Measurements from ENCODE around the gene ABCB8.

ABCB8 gene

DNA sequence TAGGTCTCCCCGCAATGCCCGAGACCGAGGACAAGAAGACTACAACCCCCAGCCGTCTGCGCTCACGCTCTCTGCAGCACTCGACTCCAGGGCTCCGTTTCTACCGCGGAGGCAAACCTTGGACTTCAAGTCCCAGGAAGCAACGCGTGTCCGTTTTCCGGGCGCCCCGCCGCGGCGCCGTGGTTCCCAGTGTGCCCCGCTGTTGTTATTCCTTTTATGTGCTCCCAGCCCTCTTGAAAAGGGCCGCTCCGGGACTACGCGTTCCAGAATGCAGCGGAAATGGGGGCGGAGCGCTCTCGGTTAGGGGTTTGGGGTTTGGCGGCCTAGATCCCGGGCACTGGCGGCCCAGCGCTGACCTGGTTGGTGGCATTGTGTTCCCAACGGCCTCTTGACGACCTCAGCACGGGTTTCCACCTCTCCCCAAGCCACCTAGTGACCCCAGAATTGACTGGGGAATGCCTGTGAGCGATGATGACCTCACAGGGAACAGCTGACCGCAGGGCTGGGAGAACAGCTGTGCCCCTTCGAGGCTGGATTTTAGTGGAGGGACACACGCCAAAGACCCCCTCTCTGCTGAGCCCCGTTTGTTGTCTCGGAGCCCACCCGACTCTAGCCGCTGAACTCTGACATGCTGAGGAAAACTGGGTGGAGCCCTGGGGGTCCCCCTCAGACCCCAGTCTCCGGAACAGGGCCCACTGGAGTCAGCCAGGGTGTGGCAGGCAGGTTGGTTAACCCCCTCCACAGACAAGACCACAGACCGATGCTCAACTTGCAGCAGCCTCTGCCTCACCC lies 29.9 kb downstream of the ABCB8 start:
- peak; percentile 99 for DNase-seq (ENCODE audit: low spot score)

DNA sequence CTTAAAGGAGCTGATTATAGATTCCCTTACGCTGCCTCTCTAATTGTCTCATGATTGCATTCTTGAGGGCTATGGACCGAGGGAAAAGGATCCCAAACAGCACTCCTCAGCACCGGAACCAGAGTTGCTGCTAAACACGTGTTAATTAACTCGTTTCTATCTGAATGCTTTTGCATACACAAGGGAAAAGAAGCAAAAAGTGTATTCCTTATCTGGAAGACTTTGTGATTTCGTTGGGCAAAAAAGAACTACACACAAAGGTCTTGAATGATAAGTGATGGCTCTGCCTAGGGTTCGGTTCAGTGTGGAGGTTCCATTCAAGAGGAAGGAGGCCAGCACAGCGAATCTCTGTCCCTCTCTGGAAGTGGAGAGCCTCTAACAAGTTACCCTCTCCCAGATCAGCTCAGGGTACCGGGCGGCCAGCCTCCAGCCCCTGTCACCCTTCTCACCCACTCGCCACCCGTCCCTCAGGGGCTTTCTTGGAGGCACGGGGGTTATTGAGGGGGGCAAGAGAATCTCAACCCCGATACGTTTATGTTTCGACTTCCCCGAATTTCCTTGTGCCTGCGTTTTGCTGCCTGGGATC lies 30.6 kb downstream of the ABCB8 start:
- DNase-seq (ENCODE audit: low spot score), result no peak

DNA sequence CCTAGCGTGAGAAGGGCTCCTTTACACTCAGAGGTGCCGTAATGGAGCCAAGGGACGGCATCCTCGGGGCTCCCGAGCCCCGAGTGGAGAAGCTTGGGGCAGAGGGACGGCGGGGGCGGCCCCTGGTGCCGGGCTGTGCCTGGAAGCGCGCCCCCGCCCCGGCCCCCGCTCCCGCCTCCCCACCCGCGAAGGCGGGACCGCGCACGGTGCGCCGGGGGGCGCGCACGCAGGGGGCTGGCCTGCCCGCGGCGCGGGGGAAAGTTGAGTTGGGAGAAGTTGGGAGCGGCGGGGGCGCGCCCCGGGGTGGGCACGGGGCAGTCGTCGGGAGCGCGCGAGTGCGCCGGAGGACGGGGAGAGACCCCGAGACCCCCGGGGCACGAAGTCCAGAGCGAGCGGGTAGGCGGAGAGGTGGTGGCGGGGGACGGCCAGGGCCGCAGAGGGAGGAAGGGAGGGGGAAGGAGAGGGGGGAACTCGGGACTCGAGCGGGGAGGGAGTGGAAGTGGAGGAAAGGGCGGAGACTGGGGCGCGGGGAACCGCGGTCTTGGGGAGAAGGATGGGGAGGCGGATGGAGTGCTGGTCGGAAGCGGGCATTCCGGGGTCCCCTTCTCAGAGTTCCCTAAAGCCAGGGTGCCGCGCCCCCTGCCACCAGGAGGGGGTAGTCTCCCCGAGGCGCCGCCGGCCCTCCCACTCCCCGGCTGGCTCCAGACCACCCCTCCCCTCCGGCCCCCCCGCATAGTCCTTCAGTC lies 31.3 kb downstream of the ABCB8 start, which contains the start of gene SLC4A2:
Gene SLC4A2 (plus strand): TSS at position 223 of the 746 bp plus-strand sequence. CDS start 2,399 bp downstream, outside the sequence.
- peak; percentile 95 for DNase-seq (ENCODE audit: low spot score)

DNA sequence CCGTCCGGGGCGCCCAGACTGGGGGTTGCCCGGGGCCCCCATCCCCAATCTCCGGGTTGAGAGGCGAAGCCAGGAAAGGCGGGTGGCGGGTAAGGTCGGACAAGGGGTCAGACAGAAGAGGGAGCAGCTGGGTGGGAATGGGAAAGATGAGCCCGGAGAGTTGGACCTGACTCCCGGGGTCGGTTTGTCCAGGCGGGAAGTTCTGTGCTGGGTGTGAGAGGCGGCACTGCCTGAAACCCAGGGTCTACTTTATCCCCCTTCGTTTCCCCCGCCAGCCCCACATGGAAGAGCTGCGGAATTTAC lies 31.8 kb downstream of the ABCB8 start:
- no peak for DNase-seq (ENCODE audit: low spot score)

DNA sequence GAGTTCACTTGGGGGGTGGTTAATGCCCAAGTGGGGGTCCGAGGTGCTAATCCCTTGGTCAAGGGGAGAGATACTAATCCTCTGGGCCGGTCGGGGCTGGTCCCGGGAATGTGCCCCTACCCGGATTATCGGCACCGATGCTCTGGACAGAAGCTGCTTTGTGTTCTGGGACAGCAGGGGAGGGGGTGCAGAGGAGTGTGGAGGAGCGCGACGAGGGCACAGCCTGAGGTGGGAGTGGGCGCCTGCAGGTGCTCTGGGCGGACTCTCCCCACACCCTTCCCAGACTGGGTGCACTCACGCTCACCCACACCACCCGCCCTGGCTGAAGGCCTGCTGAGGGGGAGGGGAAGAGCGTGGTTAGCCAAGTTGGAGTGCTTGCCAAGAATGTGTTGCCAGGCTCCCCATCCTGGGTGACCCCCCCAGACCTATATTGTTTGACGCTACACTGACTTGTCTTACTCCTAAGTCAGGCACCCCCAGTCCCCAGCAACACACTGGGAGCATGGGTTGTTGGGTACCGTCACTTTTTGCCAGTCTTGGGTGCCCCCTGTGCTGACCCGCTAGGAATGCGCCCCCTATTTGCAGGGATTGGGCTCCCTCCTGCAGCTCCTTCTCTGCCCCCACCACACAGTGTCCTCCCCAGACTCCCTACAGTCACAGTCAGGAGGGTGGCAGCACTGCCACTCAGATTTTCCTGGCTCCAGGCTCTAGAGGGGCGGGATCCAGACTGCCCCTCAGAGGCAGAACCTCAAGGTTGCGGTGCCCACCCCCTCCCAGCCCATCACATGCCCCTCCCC lies 32.4 kb downstream of the ABCB8 start:
- no peak for DNase-seq (ENCODE audit: low spot score)

DNA sequence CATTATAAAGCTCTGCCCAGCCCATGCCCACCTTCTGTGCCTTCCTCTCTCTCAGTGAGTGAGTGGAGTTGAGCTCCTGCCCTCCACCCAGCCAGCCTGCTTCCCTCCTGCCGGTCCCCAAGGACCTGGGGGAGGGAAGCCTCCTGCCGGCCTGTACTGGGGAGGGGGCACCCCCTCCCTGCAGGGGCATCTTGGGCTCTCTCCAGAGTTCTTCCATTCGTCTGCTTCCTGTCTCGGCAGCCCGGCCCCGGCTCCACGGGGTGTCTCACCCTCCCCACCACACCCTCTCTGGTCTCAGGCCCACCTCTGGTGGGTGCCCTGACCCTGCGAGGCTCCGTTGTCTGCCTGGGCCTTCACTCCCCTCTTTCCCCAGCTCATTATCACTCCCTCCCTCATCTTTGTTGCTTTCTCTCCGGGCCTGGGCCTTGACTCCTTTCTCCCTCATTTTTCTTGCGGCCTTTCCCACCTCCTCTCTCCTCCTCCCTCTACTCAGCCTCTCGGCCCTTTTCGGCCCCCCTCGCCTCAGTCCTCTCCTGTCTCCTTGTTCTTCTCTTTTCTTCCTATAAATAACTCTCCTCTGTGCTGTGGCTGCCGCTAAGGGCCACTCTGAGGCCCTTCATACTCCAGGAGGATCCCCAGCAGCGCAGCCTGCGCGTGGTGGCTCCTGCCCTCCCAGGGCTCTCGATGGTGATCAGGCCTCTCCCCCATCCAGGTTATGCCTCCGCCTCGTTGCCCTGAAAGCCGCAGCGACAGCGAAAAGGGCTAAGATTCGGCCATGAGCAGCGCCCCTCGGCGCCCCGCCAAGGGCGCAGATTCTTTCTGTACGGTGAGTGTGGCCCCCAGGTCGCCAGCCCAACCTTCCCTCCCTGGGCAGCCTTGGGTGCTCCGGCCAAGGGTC lies 33.2 kb downstream of the ABCB8 start:
- DNase-seq (ENCODE audit: low spot score), result no peak

DNA sequence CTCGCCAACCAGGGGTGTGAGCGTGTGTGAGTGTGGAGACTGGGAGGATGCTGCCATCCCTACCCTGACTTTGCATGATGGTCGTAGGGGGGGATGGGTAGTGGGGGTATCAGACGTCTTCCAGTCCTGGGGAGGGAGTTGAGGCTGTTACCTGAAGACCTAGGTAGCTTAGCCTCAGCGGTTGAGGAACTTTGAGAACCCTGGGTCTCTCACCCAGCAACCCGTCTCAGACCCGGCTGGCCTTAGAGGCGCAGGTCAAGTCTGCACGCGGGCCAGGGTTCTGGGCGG lies 33.8 kb downstream of the ABCB8 start:
- no peak for DNase-seq (ENCODE audit: low spot score)

DNA sequence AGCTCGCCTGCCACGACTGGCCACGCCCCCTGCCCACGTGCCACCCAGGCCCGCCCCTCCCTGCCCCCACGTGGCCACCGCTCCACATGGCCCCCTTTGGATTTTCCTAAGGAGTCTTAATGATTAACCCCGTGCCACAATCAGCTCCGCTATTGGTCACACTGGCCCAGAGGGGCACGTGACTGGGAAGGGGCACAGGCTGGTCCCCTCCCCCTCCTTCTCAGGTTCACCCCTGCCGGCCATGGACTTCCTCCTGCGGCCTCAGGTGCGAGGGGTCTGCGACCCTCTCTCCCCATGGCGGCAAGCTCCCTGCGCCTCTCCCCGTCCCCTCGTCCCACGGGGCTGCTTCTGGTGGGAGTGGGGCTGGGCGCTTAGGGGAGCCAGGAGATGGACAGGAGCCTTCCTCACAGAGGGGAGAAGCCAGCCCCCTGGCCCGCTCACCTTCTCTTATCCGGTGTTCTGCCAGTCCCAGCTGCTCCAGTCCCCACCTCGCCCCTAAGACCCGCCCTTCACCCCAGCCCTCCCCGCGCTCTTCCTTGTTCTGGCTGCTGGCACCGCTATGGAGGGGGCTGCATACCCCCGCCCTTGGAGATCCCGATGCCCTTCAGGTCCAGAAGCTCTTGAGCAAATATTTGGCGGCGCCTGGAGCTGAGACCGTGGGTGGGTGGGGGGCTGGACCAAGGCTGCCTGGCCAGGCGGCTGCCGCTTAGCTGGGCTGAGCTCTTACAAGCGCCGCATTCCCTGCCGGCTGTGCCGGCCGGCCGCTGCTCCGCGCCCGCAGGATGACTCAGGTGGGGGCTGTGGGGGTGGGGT lies 34.4 kb downstream of the ABCB8 start:
- no peak for DNase-seq (ENCODE audit: low spot score)

DNA sequence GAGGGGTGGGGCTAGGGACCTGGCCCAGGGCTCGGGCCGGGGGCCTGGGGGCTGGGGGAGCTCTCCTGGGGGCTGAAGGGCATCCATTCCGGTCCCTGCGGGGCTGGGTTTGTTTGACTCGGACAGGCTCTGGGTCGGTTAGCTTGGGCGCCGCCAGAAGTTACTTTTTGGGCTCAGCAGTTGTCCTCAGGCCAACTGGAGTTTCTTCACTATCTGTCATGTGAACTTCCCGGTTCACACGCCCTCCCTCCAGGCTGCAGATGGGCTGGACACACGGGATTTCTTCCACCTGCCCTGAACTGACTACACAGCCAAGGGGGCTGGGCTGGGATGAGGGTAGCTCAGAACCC lies 34.9 kb downstream of the ABCB8 start:
- no peak for DNase-seq (ENCODE audit: low spot score)

DNA sequence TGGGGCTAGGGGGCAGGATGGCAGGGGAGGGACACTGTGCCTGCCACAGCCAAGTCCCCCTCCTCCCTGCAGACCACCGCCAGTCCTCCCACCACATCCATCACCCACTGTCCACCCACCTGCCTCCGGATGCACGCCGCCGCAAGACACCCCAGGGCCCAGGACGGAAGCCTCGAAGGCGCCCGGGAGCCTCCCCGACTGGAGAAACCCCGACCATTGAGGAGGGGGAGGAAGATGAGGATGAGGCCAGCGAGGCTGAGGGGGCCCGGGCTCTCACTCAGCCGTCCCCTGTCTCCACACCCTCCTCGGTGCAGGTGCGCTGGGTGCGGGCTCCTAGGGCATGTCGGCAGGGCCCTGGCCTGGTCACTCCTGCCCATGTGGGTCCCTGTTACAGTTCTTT lies 36.2 kb downstream of the ABCB8 start:
- DNase-seq (ENCODE audit: low spot score), result no peak

DNA sequence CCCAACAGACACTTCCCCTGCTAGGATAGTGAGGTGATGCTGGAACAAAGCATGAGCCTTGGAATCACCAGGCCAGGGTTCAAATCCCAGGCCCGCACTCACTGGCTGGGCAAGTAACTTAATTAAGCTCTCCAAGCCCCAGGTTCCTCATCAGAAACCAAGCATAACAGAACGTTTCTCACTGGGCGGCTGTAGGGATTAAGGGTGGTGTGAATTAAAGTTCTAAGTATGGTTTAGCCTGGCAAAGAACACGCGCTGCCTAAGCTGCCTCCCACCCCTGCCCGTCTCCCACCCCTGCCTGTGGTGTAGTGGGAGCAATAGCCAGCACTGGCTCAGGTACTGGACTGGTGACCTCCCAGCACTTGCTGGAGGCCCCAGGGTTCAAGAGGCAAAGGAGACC lies 36.7 kb downstream of the ABCB8 start:
- DNase-seq (ENCODE audit: low spot score), result no peak

DNA sequence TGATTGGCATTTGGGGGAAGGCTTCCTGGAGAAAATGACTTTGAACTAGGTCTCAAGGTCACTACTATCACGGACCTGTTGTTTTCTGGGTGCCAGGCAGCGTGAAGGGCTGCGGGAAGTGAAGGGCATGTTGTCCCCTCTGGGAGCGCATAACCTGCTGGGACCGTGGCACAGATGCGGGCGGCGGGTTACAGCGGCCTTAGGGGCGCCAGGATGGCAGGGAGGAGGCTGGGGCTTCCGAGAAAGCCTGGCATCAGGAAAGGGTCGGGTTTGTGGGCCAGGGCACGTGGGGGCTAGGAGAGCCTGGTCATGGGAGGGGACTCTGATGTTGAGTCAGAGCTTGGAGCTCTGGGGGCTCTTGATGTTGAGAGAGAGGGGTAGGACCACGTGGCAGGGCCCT lies 37.3 kb downstream of the ABCB8 start:
- no peak for DNase-seq (ENCODE audit: low spot score)

DNA sequence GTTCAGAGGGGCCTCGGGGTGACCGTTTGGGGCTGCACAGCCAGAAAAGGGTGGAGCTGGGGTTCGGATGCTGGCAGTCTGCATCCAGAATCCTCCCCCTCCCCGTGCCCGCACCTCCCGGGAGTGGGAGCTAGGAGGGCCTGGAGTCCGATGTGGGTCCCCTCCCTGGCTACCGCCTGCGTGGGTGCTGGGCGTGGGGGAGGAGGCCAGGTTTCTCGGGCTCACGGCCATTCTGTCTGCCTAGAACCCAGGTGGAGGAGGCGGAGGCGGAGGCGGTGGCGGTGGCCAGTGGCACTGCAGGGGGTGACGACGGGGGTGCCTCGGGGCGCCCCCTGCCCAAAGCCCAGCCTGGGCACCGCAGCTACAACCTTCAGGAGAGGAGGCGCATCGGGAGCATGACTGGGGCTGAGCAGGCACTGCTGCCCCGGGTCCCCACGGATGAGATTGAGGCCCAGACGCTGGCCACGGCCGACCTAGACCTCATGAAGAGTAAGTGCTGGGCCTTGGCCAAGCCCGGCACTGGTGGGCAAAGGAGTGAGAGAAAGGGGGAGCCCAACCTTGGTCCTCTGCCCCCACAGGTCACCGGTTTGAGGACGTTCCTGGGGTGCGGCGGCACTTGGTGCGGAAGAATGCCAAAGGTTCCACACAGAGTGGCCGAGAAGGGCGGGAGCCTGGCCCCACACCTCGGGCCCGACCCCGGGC lies 38.2 kb downstream of the ABCB8 start:
- DNase-seq (ENCODE audit: low spot score), result no peak

DNA sequence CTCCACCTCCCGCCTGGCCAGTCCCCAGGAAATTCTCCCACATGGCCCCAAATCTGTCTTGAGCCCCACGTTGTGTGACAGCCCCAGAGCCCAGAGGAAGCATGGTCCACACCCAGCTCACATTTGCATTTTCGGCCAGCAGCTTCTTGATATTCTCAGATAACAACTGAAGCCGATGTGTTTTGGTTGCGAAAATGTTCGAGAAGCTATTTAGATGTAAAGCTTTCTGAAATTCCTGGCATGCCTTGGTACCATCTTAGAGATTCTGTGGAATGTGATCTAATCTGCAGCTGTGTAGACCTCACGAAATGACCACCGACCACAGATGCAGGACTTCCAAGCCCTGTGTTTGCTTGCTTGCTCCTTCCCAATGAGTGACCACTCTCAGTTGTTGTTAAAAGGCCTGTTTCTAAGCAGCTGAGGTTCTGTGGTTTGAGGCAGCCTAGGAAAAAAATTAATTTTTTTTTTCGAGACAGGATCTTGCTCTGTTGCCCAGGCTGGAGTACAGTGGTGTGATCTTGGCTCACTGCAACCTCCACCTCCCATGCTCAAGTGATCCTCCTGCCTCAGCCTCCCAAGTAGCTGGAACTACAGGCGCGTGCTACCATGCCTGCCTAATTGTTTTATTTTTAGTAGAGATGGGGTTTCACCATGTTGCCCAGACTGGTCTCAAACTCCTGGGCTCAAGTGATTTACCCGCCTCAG lies 40.0 kb downstream of the ABCB8 start:
- DNase-seq (ENCODE audit: low spot score), result no peak

DNA sequence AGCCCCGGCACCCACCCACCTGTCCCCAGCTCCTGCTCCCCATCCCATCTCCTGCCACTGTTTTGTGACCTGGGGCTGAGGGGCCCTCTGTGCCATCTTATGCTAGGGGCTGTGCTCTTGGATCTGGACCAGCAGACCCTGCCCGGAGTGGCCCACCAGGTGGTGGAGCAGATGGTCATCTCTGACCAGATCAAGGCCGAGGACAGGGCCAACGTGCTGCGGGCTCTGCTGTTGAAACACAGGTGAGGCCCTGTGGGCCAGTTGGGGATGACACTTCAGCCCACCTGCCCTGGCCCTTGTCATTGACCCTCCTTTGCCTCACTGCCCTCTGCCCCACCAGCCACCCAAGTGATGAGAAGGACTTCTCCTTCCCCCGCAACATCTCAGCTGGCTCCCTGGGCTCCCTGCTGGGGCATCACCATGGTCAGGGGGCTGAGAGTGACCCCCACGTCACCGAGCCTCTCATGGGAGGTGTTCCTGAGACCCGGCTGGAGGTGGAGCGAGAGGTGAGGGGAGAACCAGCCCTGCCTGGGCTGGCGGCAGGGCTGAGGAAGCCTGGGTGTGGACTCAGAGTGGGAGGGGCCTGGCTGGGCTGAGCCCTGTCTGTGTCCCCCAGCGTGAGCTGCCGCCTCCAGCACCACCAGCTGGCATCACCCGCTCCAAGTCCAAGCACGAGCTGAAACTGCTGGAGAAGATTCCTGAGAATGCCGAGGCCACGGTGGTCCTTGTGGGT lies 41.8 kb downstream of the ABCB8 start:
- DNase-seq (ENCODE audit: low spot score), result no peak

DNA sequence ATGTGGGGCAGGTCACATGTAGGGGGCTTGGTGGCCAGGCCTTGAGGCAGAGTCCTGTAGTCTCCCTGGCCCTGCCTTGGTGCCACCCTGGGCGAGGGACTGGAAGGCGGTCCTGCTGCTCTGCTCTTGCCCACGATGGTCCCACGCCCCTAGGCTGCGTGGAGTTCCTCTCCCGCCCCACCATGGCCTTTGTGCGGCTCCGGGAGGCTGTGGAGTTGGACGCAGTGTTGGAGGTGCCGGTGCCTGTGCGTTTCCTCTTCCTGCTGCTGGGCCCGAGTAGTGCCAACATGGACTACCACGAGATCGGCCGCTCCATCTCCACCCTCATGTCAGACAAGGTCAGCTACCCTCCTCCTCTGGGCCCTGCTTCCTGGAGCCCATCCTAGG lies 42.3 kb downstream of the ABCB8 start:
- no peak for DNase-seq (ENCODE audit: low spot score)

DNA sequence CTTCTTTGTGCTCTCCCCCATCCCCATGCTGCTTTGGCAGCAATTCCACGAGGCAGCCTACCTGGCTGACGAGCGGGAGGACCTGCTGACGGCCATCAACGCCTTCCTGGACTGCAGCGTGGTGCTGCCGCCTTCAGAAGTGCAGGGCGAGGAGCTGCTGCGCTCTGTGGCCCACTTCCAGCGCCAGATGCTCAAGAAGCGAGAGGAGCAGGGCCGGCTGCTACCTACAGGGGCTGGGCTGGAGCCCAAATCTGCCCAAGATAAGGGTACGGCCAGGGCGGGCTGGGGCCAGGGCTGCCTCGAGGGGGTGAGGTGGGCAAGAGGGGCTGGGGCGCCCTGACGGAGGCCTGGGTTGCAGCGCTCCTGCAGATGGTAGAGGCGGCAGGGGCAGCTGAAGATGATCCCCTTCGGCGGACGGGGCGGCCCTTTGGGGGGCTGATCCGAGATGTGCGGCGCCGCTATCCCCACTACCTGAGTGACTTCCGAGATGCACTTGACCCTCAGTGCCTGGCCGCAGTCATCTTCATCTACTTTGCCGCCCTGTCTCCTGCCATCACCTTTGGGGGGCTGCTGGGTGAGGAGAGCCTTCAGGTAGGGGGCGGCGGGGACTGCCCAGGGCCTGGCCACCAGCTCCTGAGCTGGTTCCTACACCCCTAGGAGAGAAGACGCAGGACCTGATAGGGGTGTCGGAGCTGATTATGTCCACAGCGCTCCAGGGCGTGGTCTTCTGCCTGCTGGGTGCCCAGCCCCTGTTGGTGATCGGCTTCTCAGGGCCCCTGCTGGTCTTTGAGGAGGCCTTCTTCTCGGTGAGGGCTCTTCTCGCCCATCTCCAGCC lies 43.0 kb downstream of the ABCB8 start:
- DNase-seq (ENCODE audit: low spot score), result no peak

DNA sequence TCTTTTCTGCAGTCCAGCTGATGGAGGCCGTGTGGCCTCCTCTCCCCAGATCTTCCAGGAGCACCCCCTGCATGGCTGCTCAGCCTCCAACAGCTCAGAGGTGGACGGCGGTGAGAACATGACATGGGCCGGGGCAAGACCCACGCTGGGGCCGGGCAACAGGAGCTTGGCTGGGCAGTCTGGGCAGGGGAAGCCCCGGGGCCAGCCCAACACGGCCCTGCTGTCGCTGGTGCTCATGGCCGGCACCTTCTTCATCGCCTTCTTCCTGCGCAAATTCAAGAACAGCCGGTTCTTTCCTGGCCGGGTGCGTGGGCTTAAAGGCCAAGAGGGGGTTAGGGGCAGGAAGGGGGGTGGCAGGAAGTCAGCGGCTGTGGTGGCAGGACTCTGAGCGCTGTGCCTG lies 45.7 kb downstream of the ABCB8 start:
- no peak for DNase-seq (ENCODE audit: low spot score)

Measured in germinal center (tissue), 1 donor.